IPS-15b (cell line): ENCODE results near the gene VEGFD.

Source experiments
- H3K27me3 ChIP-seq: one replicate; pipeline ENCODE4 v1.6.1; 2013; ENCODE audit warnings: low read length; ENCODE audit not compliant: control insufficient read depth, insufficient read depth
- H3K36me3 ChIP-seq: one replicate; pipeline ENCODE4 v1.6.1; 2013; ENCODE audit warnings: low read length; ENCODE audit not compliant: control insufficient read depth, insufficient read depth
- H3K4me1 ChIP-seq: one replicate; pipeline ENCODE4 v1.6.1; 2013; ENCODE audit warnings: mild to moderate bottlenecking, low read length; ENCODE audit not compliant: control insufficient read depth, insufficient read depth
- H3K4me3 ChIP-seq: one replicate; pipeline ENCODE4 v1.5.1; 2013; ENCODE audit warnings: low read depth, low read length
- H3K9ac ChIP-seq: one replicate; pipeline ENCODE4 v1.6.1; 2013; ENCODE audit warnings: low read depth, mild to moderate bottlenecking, low read length
- H3K9me3 ChIP-seq: one replicate; pipeline ENCODE4 v1.6.1; 2013; ENCODE audit warnings: mild to moderate bottlenecking, low read length; ENCODE audit not compliant: control insufficient read depth, insufficient read depth

The VEGFD gene

GRCh38 chrX:15384304-15384703 lies at the start of gene VEGFD:
VEGFD (minus strand) TSS chrX:15384413; CDS start chrX:15383946, 467 bp downstream.
- no peaks in the 10 kb centered on the region for H3K9me3 ChIP-seq
- no peak within 1 kb of the TSS for H3K9ac ChIP-seq
- H3K4me1 ChIP-seq, result peaks cover 6% of the 10 kb centered on the region
- no peak within 1 kb of the TSS for H3K4me3 ChIP-seq
- no peaks in the 10 kb centered on the region for H3K36me3 ChIP-seq
- H3K27me3 ChIP-seq, result no peaks in the 10 kb centered on the region

GRCh38 chrX:15430584-15430983 lies 46.4 kb upstream of the VEGFD start:
- Histone ChIP-seq H3K4me3 (no peak overlapping the region), H3K27me3 (no peaks in the 10 kb centered on the region), H3K4me1 (peaks cover 4% of the 10 kb centered on the region), H3K36me3 (no peaks in the 10 kb centered on the region), H3K9ac (no peak overlapping the region), H3K9me3 (no peaks in the 10 kb centered on the region)

- H3K9me3 ChIP-seq, result no peaks in the 10 kb centered on the region
- H3K27me3 ChIP-seq, result no peaks in the 10 kb centered on the region
- H3K4me1 ChIP-seq, result peaks cover 4% of the 10 kb centered on the region
- H3K36me3 ChIP-seq, result no peaks in the 10 kb centered on the region
- no peak overlapping the region for H3K9ac ChIP-seq
- no peak overlapping the region for H3K4me3 ChIP-seq
Observed at GRCh38 chrX:15430076-15430475, 45.9 kb upstream of the VEGFD start.

GRCh38 chrX:15425024-15425423 lies 40.8 kb upstream of the VEGFD start:
- Histone ChIP-seq H3K9ac (no peak overlapping the region), H3K9me3 (no peaks in the 10 kb centered on the region), H3K4me1 (no peaks in the 10 kb centered on the region), H3K4me3 (no peak overlapping the region), H3K36me3 (no peaks in the 10 kb centered on the region), H3K27me3 (no peaks in the 10 kb centered on the region)

GRCh38 chrX:15418707-15419181 lies 34.5 kb upstream of the VEGFD start:
- Histone ChIP-seq H3K9me3 (no peaks in the 10 kb centered on the region), H3K4me1 (no peaks in the 10 kb centered on the region), H3K9ac (no peak overlapping the region), H3K4me3 (no peak overlapping the region), H3K27me3 (no peaks in the 10 kb centered on the region), H3K36me3 (no peaks in the 10 kb centered on the region)

GRCh38 chrX:15418041-15418706 lies 34.0 kb upstream of the VEGFD start:
- Histone ChIP-seq H3K4me1 (no peaks in the 10 kb centered on the region), H3K27me3 (no peaks in the 10 kb centered on the region), H3K9ac (no peak overlapping the region), H3K36me3 (no peaks in the 10 kb centered on the region), H3K9me3 (no peaks in the 10 kb centered on the region), H3K4me3 (no peak overlapping the region)

- Histone ChIP-seq H3K9ac (no peak overlapping the region), H3K4me3 (no peak overlapping the region), H3K27me3 (no peaks in the 10 kb centered on the region), H3K36me3 (no peaks in the 10 kb centered on the region), H3K9me3 (no peaks in the 10 kb centered on the region), H3K4me1 (peaks cover under 1% of the 10 kb centered on the region)
Observed at GRCh38 chrX:15416133-15416993, 32.1 kb upstream of the VEGFD start.

- Histone ChIP-seq H3K9ac (no peak overlapping the region), H3K27me3 (no peaks in the 10 kb centered on the region), H3K36me3 (no peaks in the 10 kb centered on the region)
Observed at GRCh38 chrX:15413101-15413500, 28.9 kb upstream of the VEGFD start.

GRCh38 chrX:15410947-15411346 lies 26.7 kb upstream of the VEGFD start:
- H3K9me3 ChIP-seq, result no peaks in the 10 kb centered on the region
- no peak overlapping the region for H3K9ac ChIP-seq
- no peaks in the 10 kb centered on the region for H3K36me3 ChIP-seq
- H3K4me3 ChIP-seq, result no peak overlapping the region
- no peaks in the 10 kb centered on the region for H3K27me3 ChIP-seq
- H3K4me1 ChIP-seq, result peaks cover 3% of the 10 kb centered on the region

More at GRCh38 chrX:15413101-15413500, 28.9 kb upstream of the VEGFD start:
- no peaks in the 10 kb centered on the region for H3K9me3 ChIP-seq
- H3K4me1 ChIP-seq, result peaks cover 3% of the 10 kb centered on the region
- H3K4me3 ChIP-seq, result no peak overlapping the region

- no peaks in the 10 kb centered on the region for H3K9me3 ChIP-seq
- peaks cover 3% of the 10 kb centered on the region for H3K4me1 ChIP-seq
- no peaks in the 10 kb centered on the region for H3K36me3 ChIP-seq
- H3K27me3 ChIP-seq, result no peaks in the 10 kb centered on the region
- H3K4me3 ChIP-seq, result no peak overlapping the region
- no peak overlapping the region for H3K9ac ChIP-seq
Observed at GRCh38 chrX:15410430-15410829, 26.2 kb upstream of the VEGFD start.

- no peak overlapping the region for H3K4me3 ChIP-seq
- H3K36me3 ChIP-seq, result no peaks in the 10 kb centered on the region
- no peaks in the 10 kb centered on the region for H3K9me3 ChIP-seq
- H3K27me3 ChIP-seq, result no peaks in the 10 kb centered on the region
- H3K4me1 ChIP-seq, result peaks cover 4% of the 10 kb centered on the region
- H3K9ac ChIP-seq, result no peak overlapping the region
Observed at GRCh38 chrX:15405846-15406245, 21.6 kb upstream of the VEGFD start.
